Natural killer cell (primary cell): ENCODE data around the gene TTI1. TPM values are rescaled to one million over a fixed set of nuclear protein-coding genes. Genes with fewer than 3 reads are reported as not detected.

Source experiments
- ATAC-seq, 3 donors: fragments of 150-1000 bp in 2 of 3; fragments of 200-7000 bp in 1 of 3; cut with Tn5 transposase; 1 replicate in 1 of 3; 2 replicates in 2 of 3; pipeline ENCODE4 v1.10.0; 2021; ENCODE audit warnings: mild to moderate bottlenecking in 2 of 3, moderate library complexity in 2 of 3
- DNase-seq, 2 donors: peaks; one replicate each; pipeline versions ENCODE4 v3.0.0 to v3.0.0-alpha.2; 2013 to 2021; ENCODE audit warnings: mixed read lengths in 1 of 2
- H3K27ac ChIP-seq: one replicate; pipeline ENCODE4 v1.5.1; 2013; ENCODE audit warnings: mild to moderate bottlenecking, low read length
- H3K27me3 ChIP-seq: one replicate; pipeline ENCODE4 v1.6.1; 2013; ENCODE audit warnings: low read length; ENCODE audit not compliant: control insufficient read depth, insufficient read depth
- H3K36me3 ChIP-seq: one replicate; pipeline ENCODE4 v1.6.1; 2013; ENCODE audit warnings: low read length; ENCODE audit not compliant: control insufficient read depth, insufficient read depth
- H3K4me1 ChIP-seq: one replicate; pipeline ENCODE4 v1.6.1; 2013; ENCODE audit warnings: low read length; ENCODE audit not compliant: control insufficient read depth, insufficient read depth
- H3K4me3 ChIP-seq: one replicate; pipeline ENCODE4 v1.5.1; 2013; ENCODE audit warnings: low read length
- H3K9me3 ChIP-seq: one replicate; pipeline ENCODE4 v1.6.1; 2013; ENCODE audit warnings: low read length; ENCODE audit not compliant: control insufficient read depth, insufficient read depth
- H3K27ac Mint-ChIP-seq, 2 donors: one replicate each; pipeline ENCODE4 v1.8.0; 2022; ENCODE audit warnings: mild to moderate bottlenecking in 2 of 2, mixed read lengths in 2 of 2, moderate library complexity in 1 of 2
- H3K27me3 Mint-ChIP-seq, 2 donors: one replicate each; pipeline ENCODE4 v1.8.0; 2022; ENCODE audit warnings: low read depth in 2 of 2, mixed read lengths in 2 of 2
- H3K36me3 Mint-ChIP-seq: one replicate; pipeline ENCODE4 v1.8.0; 2022; ENCODE audit warnings: mixed read lengths
- H3K4me1 Mint-ChIP-seq, 2 donors: one replicate each; pipeline ENCODE4 v1.8.0; 2022; ENCODE audit warnings: mixed read lengths in 2 of 2
- H3K4me3 Mint-ChIP-seq: one replicate; pipeline ENCODE4 v1.8.0; 2022; ENCODE audit warnings: mild to moderate bottlenecking, moderate library complexity, mixed read lengths
- H3K9me3 Mint-ChIP-seq, 2 donors: one replicate each; pipeline ENCODE4 v1.8.0; 2022; ENCODE audit warnings: mixed read lengths in 2 of 2
- WGBS: methylation state at CpG from one replicate; pipeline ENCODE4 v1.1.7; 2013; ENCODE audit warnings: missing lambda C conversion rate; ENCODE audit not compliant: insufficient coverage; 5-methylcytosine and 5-hydroxymethylcytosine counted together
- intact Hi-C: fragments of 100-400 bp; cut with micrococcal nuclease; formaldehyde crosslinking; loops from one replicate; pipeline ENCODE4 v1.14.2; 2022
- total RNA-seq, 4 donors: library from RNA; stranded (reverse); fragments of 120-200 nt in 1 of 4; gene quantifications; one replicate each; pipeline versions ENCODE4 v1.2.3 to v1.2.4, GENCODE V29; 2013 to 2022
- TF ChIP-seq, protein P1 (sequence below): fragments of 200-600 bp; IDR thresholded peaks from one replicate; pipeline ENCODE4 v1.8.0; 2022; ENCODE audit warnings: antibody characterized with exemption

The TTI1 gene
- total RNA-seq, 3 donors from 2014 or later (not counting 1 experiment from before 2014, with no cell fraction given): 15.9 to 23.9 (median 18.9) TPM

DNA sequence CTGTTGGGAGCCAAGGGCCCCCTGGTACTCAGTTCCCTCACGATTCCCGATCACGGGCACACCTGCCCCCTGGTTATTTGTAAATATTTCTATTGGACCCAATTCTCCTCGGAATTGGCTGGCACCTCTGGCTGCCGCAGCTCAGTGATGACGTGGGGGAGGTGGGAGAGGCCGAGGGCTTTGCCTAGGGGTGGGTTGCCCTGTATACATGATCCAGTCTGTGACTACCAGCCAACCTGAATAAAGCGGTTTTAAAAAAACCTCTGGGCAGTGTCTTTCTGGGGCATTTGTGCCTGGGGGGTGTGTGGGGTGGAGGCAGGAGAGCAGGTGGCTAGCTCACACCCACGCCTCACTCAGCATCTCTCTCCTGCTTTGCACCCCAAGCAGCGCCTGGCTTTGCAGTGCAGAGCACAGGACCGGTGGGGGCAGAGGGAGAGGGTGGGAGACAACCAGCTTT is 88.1 kb downstream of the TTI1 start:
- Mint-ChIP-seq H3K9me3 (no peaks in the 10 kb centered on the region), H3K4me3 (no peak overlapping the region), H3K27ac (no peak overlapping the region), H3K36me3 (no peaks in the 10 kb centered on the region), H3K27me3 (no peaks in the 10 kb centered on the region), H3K4me1 (no peaks in the 10 kb centered on the region)
- TF ChIP-seq, protein P1, sequence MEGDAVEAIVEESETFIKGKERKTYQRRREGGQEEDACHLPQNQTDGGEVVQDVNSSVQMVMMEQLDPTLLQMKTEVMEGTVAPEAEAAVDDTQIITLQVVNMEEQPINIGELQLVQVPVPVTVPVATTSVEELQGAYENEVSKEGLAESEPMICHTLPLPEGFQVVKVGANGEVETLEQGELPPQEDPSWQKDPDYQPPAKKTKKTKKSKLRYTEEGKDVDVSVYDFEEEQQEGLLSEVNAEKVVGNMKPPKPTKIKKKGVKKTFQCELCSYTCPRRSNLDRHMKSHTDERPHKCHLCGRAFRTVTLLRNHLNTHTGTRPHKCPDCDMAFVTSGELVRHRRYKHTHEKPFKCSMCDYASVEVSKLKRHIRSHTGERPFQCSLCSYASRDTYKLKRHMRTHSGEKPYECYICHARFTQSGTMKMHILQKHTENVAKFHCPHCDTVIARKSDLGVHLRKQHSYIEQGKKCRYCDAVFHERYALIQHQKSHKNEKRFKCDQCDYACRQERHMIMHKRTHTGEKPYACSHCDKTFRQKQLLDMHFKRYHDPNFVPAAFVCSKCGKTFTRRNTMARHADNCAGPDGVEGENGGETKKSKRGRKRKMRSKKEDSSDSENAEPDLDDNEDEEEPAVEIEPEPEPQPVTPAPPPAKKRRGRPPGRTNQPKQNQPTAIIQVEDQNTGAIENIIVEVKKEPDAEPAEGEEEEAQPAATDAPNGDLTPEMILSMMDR: no peak
- Histone ChIP-seq H3K27ac (no peak overlapping the region), H3K27me3 (no peaks in the 10 kb centered on the region), H3K36me3 (no peaks in the 10 kb centered on the region), H3K4me1 (no peaks in the 10 kb centered on the region), H3K4me3 (no peak overlapping the region), H3K9me3 (no peaks in the 10 kb centered on the region)
- ATAC-seq (no peak), DNase-seq (no peak)
- WGBS: 91% methylated on average over 9 of the region's 11 CpGs
- intact Hi-C loops: no loop called here

DNA sequence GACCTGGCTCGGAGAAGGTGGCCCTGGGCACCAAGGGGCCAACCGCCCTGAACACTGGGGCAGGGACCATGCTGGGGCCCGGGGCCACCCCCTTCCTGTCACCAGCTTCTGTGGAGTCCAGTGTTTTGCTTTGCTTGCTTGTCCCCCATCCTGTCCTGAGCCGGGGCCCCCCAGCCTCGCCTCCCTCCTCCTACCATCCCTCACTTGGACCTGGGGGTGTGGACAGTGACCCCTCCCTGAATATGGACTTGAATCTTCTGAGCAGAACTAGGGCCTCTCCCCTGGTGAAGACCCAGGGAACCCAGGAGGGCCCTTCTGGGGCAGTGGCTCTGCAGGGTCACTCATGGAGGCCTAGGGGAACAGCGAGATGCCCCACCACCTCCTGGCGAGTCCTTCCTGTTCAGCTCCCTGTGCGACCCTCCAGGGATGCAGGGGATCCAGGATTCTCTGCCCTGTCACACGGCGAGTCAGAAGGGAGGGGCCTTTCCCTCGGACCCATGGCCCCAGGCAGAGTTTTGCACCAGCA is 88.7 kb downstream of the TTI1 start:
- no peaks in the 10 kb centered on the region for H3K27me3 ChIP-seq
- intact Hi-C loops: no loop called here
- Mint-ChIP-seq H3K27me3 (no peaks in the 10 kb centered on the region), H3K4me3 (no peak overlapping the region), H3K4me1 (no peaks in the 10 kb centered on the region), H3K27ac (no peak overlapping the region), H3K9me3 (no peaks in the 10 kb centered on the region), H3K36me3 (no peaks in the 10 kb centered on the region)
- 83% methylated on average over 11 of the region's 11 CpGs for WGBS
- no peaks in the 10 kb centered on the region for H3K36me3 ChIP-seq
- H3K9me3 ChIP-seq: no peaks in the 10 kb centered on the region
- DNase-seq: no peak
- H3K27ac ChIP-seq: no peak overlapping the region
- TF ChIP-seq, protein P1: no peak
- H3K4me1 ChIP-seq: no peaks in the 10 kb centered on the region
- no peak for ATAC-seq
- H3K4me3 ChIP-seq: no peak overlapping the region

DNA sequence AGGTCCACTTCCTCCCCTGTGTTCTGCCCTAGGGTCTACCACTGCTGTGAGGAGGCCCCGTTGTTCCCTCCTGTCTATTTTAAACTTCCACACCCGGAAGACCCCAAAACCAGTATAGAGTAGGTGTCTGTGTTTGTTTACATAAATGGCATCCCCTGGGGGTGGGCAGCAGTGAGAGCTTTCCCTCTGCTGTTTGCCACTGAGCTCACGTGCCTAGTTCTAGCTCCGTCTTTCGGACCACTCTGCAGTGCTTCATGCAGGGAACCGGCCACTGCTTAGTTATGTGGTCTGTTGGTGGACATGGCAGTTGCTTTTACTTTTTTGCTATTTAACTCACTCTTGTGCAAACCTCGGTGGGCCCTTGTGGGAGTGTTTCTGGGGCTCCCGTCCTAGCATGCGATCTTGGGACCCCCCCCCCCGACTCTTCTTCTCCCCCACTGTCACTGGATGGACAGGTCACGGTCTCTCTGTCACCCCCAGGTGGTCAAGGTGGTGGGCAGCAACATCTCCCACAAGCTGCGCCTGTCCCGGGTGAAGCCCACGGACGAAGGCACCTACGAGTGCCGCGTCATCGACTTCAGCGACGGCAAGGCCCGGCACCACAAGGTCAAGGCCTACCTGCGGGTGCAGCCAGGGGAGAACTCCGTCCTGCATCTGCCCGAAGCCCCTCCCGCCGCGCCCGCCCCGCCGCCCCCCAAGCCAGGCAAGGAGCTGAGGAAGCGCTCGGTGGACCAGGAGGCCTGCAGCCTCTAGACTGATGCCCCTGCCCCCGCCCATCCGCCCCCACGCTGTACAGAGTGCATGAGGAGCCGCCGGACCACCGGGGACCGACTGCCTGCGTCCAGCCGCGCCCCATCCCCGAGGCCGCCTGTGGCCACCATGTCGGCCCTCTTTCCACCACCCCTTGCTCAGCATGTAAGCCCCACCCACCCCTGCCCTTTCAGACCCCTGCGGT is 89.5 kb downstream of the TTI1 start:
- H3K27ac Mint-ChIP-seq: no peak overlapping the region
- Histone ChIP-seq H3K4me1 (no peaks in the 10 kb centered on the region), H3K27me3 (no peaks in the 10 kb centered on the region), H3K9me3 (no peaks in the 10 kb centered on the region), H3K36me3 (no peaks in the 10 kb centered on the region), H3K27ac (no peak overlapping the region), H3K4me3 (no peak overlapping the region)
- ATAC-seq (no peak), DNase-seq (no peak)
- intact Hi-C loops: no loop called here
- no peaks in the 10 kb centered on the region for H3K4me1 Mint-ChIP-seq
- TF ChIP-seq, protein P1: no peak
- no peaks in the 10 kb centered on the region for H3K27me3 Mint-ChIP-seq
- H3K36me3 Mint-ChIP-seq: no peaks in the 10 kb centered on the region
- H3K4me3 Mint-ChIP-seq: no peak overlapping the region
- H3K9me3 Mint-ChIP-seq: no peaks in the 10 kb centered on the region
- WGBS: 94% methylated on average over 44 of the region's 47 CpGs
